Measurements from ENCODE around the gene PEAK1.
A peak's percentile ranks its signal among the peaks of the same experiment; 100 is the strongest.

DNA sequence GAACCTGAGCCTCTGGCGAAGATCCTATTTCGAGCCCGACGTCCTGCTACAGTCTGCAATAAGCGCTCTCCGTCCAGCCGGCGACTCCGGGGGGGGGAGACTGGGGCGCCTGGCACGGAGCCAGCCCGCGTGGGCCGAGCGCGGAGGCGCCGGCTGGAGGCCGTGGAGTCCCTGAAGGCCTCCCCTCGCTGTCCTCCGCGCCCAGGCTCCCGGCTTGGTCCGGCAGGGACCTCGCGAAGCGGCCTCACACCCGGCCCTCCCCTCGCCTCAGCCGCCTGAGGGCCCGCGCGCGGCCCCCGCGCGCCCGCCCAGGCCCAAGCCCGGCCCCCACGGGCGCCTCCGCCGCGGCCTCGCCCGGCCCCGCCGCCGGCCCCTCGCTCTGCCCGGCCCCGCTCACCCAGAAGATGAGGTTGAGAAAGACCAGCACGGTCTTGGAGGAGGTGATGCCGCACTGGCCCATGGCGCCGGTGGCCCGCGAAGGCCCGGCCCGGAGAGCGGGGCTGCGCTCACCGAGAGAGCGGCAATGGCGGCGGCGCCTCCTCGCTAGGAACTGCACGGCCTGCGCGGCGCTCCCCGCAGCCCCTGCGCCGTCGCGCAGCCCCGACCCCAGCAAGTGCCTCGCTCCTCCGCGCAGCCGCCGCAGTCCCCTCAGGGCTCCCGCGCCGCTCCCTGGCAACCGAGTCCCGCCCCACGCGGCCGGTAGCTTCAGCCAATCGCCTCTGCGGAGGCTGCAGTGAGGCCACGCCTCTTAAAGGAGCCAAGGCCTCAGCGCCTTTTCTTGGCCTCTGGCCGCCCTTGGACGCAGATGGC, 349.2 kb downstream of the PEAK1 start, which contains the start of gene TSPAN3:
- TF ChIP-seq POLR2A (IDR thresholded peaks at IDR 0.05; ENCODE audit: low read length) = peak; percentile 70
- no peak for TF ChIP-seq GATA1 (IDR thresholded peaks at IDR 0.05; ENCODE audit: low read depth, low read length)

All from erythroblast (primary cell).